Measurements from ENCODE around the gene POLE2.
"Not testable (repeated sequence)": the region's sequence is repeated elsewhere in the genome, so short reads cannot be mapped to it uniquely, and the experiment has no call there.

Gene POLE2

GRCh38 chr14:49687942-49688700, at the start of gene POLE2:
Gene POLE2, minus strand, starts transcription at chr14:49688214. Its CDS starts 11 bp downstream, at chr14:49688203.
- DNase-seq (ENCODE audit: low spot score), result peak; percentile 91

DNA sequence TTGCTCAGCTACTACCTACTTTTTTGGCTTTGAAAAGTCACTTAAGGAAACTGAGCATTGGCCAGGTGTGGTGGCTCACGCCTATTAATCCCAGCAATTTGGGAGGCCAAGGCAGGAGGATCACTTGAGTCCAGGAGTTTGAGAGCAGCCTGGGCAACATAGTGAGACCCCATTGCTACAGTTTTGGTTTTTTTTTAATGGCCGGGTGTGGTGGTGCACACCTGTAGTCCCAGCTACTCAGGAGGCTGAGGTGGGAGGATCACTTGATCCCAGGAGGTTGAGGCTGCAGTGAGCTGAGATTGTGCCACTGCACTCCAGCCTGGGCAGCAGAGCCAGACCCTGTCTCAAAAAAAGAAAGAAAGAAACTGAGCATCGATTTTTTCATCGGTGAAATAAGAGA, 47.7 kb upstream of the POLE2 start:
- not testable (repeated sequence) for DNase-seq (ENCODE audit: low spot score)

GRCh38 chr14:49733836-49734235, 45.8 kb upstream of the POLE2 start:
- no peak for DNase-seq (ENCODE audit: low spot score)

DNA sequence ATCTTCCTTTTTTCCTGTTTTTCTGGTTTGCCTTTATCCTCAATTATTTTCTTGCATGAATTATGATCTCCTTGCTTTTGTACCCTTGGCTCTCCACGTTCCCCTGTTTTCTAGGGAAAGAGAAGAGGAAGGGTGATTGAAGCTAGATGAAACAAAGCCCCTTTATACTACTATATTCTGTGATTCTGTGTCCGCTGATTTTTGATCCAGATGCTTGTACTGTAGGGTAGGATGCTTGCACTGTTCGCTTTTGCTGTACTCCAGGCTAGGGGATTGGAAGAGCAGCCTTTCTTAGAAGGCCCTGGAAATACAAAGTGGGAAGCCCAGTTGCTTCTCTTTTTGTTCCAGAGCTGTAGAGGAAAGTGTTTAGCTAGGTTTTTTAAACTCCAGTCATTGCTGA, 44.9 kb upstream of the POLE2 start:
- DNase-seq (ENCODE audit: low spot score), result no peak

DNA sequence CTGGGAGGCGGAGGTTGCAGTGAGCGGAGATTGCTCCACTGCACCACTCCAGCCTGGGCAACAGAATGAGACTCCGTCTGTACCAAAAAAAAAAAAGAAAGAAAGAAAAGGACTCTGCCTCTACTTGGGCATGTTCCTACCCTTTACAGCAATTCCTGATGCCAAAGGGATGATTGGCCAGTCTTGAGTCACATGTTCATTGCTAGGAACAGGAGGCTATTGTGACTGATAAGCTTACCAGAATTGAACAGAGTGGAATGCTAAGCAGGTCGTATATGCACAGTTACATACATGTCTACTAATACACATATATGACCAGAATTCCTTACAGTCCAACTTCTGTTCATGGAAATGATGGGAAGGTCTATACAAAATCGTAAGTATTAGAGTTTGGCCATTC, 39.2 kb upstream of the POLE2 start:
- DNase-seq (ENCODE audit: low spot score), result no peak

GRCh38 chr14:49721733-49722435, 33.9 kb upstream of the POLE2 start:
- not testable (repeated sequence) for DNase-seq (ENCODE audit: low spot score)

- DNase-seq (ENCODE audit: low spot score), result no peak
These were observed 32.7 kb upstream of the POLE2 start for GRCh38 chr14:49720744-49721143.

DNA sequence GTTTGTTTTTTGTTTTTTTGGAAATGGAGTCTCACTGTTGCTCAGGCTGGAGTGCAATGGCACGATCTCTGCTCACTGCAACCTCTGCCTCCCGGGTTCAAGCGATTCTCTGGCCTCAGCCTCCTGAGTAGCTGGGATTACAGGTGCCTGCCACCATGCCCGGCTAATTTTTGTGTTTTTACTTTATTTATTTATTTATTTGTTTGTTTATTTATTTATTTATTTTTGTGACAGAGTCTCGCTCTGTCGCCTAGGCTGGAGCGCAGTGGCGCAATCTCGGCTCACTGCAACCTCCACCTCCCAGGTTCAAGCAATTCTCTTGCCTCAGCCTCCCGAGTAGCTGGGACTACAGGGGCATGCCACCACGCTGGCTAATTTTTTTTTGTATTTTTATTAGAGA, 23.0 kb upstream of the POLE2 start:
- DNase-seq (ENCODE audit: low spot score), result not testable (repeated sequence)

DNA sequence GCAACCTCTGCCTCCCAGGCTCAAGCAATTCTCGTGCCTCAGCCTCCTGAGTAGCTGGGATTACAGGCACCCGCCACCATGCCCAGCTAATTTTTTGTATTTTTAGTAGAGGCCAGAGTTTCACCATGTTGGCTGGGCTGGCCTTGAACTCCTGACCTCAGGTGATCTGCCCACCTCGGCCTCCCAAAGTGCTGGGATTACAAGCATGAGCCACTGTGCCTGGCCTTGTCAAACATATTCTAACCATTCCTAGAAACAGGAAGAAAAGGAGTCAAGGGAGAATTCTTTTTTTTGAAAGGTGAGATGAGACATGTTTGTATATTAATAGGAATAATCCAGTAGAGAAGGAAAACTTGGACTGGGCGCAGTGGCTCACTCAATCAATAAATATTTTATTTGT, 16.5 kb upstream of the POLE2 start:
- DNase-seq (ENCODE audit: low spot score), result not testable (repeated sequence)

DNA sequence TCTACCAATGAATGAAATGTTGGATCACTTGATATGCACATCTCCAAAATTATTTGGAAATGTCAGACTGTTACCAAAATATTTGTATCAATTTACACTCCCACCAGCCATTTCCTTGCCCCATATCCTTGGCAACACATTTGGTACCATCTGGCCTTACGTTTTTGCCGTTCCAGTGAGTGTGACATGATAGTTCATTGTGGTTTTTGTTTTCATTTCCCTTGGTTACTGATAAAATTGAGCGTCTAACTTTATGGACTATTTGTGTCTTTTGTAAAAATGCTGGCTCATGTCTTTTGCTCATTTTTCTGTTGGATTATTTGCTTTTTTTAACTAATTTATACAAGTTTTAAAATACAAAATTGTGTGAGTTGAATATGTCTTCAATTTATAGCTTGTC, 16.0 kb upstream of the POLE2 start:
- peak; percentile 14 for DNase-seq (ENCODE audit: low spot score)

- DNase-seq (ENCODE audit: low spot score), result no peak
These were observed 14.7 kb upstream of the POLE2 start for GRCh38 chr14:49702725-49703124.

GRCh38 chr14:49693735-49694124, 5.7 kb upstream of the POLE2 start:
- not testable (repeated sequence) for DNase-seq (ENCODE audit: low spot score)

- peak; percentile 90 for DNase-seq (ENCODE audit: low spot score)
These were observed 5.1 kb upstream of the POLE2 start, which contains the start of gene KLHDC1 for GRCh38 chr14:49692811-49693734. Gene KLHDC1, plus strand, starts transcription at chr14:49693120. Its CDS starts 75 bp downstream, at chr14:49693195.

- no peak for DNase-seq (ENCODE audit: low spot score)
These were observed 4.3 kb upstream of the POLE2 start for GRCh38 chr14:49692193-49692757.

DNA sequence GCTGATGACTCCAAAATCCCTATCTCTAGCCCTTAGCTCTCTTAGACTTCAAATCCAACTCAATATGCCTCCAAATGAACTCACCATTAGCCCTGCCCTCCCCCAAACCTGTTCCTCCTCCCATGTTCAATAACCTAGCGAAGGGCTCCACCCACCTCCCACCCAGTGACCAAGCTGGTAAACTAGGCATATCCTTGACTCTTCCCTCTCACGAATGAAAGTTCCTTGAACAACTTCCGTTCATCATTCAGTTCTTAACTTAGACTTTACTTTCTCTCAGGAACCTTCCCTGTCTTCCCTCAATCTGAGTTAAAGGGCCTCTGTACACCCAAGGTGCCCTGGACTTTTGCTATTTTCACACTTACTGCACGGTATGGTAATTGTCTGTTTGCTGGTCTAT, 3.0 kb upstream of the POLE2 start:
- DNase-seq (ENCODE audit: low spot score), result no peak

GRCh38 chr14:49688701-49689030, 652 bp upstream of the POLE2 start:
- no peak for DNase-seq (ENCODE audit: low spot score)

DNA sequence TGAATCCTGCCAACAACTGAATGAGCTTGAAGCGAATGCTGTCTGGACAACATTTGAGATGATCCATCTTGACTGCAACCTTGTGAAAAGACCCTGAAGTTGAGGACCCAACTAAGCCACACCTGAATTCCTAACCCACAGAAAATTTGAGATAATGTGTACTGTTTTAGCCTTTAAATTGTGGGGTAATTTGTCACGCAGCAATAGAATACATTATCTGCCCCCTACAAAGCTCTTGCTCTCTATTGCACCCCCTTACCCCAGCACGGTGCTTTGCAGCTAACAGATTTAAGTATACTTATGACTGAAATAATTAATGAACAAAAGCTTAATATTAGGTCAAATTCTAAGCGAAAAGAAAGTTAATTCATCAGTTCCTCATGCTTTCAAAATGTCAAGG, 1.6 kb downstream of the POLE2 start:
- DNase-seq (ENCODE audit: low spot score), result no peak

DNA sequence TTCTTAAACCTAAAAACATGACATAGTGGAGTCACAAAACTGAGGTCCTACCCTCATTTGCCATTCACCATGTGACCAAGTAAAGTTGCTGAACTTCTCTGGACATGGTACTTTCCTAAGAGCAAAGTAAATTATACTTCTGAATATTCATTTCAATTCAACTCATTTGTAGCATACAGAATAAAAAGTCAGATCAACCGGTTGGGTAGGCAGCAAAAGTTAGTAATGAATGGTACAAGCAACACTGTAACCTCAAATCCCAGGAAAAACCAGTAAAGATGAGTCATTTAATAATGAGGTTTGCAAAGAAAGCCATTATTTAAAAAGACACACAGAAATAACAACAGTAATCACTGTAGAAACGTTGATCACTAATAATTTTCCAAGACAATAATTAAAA, 8.7 kb downstream of the POLE2 start:
- DNase-seq (ENCODE audit: low spot score), result peak; percentile 30

DNA sequence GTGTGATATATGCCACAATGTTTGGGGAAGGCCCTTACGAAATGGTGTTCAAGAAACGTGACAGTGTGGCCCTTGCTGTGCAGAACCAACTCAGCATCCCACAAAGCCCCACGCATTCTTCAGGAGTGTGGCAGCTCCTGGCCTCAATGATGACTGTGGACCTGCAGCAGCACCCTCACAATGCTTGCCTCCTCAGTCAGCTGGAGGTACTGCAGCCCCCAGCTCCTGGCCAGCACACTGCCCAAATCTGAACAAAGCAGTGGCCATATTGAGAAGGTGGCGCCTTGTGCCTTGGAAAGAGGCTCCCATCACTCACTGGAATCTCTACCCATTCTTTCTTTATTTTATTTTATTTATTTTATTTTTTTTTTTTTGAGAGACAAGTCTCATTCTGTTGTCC, 10.4 kb downstream of the POLE2 start:
- no peak for DNase-seq (ENCODE audit: low spot score)

DNA sequence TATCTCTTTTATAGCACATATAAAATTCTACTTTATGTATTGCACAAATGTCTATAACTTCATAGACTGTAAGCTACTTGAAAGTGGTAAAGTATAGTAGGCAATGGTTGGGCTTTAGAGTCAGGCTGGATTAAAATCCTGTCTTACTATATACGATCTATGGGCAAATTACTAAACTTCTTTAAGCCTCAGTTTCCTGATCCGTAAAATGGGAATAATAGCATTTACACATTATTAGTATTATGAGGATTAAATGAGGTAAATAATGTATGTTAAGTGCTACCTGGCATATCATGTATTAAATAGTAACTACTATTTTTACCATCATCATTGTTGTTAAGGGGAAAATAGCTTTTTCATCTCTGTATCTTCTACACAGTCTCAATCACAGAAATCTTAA, 14.4 kb downstream of the POLE2 start:
- no peak for DNase-seq (ENCODE audit: low spot score)

- no peak for DNase-seq (ENCODE audit: low spot score)
These were observed 17.5 kb downstream of the POLE2 start for GRCh38 chr14:49670475-49670874.

Data from AG20443 (cell line).